NB4 (cell line): ENCODE results near the gene MSI2.

Experiments
- CTCF ChIP-seq: IDR thresholded peaks from one replicate; pipeline ENCODE4 v1.5.1; 2012; ENCODE audit warnings: low read depth, low read length
- POLR2A ChIP-seq: IDR thresholded peaks from 2 replicates; pipeline ENCODE4 v1.6.1; 2011; ENCODE audit warnings: mild to moderate bottlenecking; ENCODE audit not compliant: insufficient read length; ENCODE audit errors: extremely low read depth

DNA sequence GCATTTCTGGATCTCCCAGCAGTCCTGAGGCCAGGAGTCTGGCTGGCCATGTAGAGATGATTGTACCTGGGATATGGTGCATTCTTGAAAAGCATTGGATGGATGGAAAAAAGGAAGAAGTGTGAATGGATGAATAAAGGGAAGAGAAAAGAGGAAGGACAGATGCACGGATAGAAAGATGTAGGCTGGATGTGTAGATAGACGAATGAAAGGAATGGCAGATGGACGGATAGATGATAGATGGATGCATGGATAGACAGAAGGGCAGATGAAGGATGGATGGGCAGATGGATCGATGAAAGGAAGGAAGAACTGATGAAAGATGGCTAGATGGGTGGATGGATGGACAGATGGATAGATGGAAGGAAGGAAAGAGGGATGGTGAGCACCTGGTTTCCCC lies 210.9 kb downstream of the MSI2 start:
- TF ChIP-seq CTCF (no peak), POLR2A (no peak)
